Thoracic aorta (tissue), 2 donors: ENCODE data around the gene WDR36. TPM values are rescaled to one million over a fixed set of nuclear protein-coding genes. Genes with fewer than 3 reads are reported as not detected.

Experiments
- ATAC-seq: fragments of 150-250 bp; one replicate; pipeline ENCODE4 v1.8.0; 2017; ENCODE audit warnings: low read depth; ENCODE audit not compliant: insufficient number of reproducible peaks, low FRiP score
- DNase-seq: peaks from one replicate; pipeline ENCODE4 v3.0.0-alpha.2; 2020; ENCODE audit warnings: low spot score
- H3K27ac ChIP-seq, 2 donors: fragments of 200-600 bp; sonication (generic); 1 replicate in 1 of 2; 2 replicates in 1 of 2; pipeline ENCODE4 v1.5.1; 2016; ENCODE audit warnings: mild to moderate bottlenecking in 2 of 2, moderate library complexity in 2 of 2
- H3K27me3 ChIP-seq: fragments of 200-600 bp; sonication (generic); replicated peaks from 2 replicates; pipeline ENCODE4 v1.6.0; 2016; ENCODE audit warnings: mild to moderate bottlenecking; ENCODE audit not compliant: insufficient read depth
- H3K36me3 ChIP-seq: fragments of 200-600 bp; sonication (generic); one replicate; pipeline ENCODE4 v1.5.1; 2016
- H3K4me1 ChIP-seq, 2 donors: fragments of 200-600 bp; sonication (generic); 1 replicate in 1 of 2; 2 replicates in 1 of 2; pipeline versions ENCODE4 v1.5.1 to v1.6.0; 2016; ENCODE audit warnings: low read depth in 2 of 2, mild to moderate bottlenecking in 1 of 2; ENCODE audit not compliant: control insufficient read depth in 1 of 2
- H3K4me3 ChIP-seq: fragments of 200-600 bp; sonication (generic); 2 replicates; pipeline ENCODE4 v1.5.1; 2016; ENCODE audit warnings: mild to moderate bottlenecking
- H3K9me3 ChIP-seq: fragments of 200-600 bp; sonication (generic); 2 replicates; pipeline ENCODE4 v1.5.1; 2016
- CTCF ChIP-seq: fragments of 200-600 bp; sonication (generic); IDR thresholded peaks from one replicate; pipeline ENCODE4 v1.5.1; 2019; ENCODE audit warnings: antibody characterized with exemption
- total RNA-seq, 2 donors: library from RNA; depleted of rRNA; stranded (reverse); fragments of >200 nt; gene quantifications; one replicate each; pipeline versions ENCODE4 v1.1.0 to v1.2.3, GENCODE V29; 2016

WDR36 gene
- total RNA-seq, 2 donors from 2014 or later: 11.0 to 29.4 TPM

DNA sequence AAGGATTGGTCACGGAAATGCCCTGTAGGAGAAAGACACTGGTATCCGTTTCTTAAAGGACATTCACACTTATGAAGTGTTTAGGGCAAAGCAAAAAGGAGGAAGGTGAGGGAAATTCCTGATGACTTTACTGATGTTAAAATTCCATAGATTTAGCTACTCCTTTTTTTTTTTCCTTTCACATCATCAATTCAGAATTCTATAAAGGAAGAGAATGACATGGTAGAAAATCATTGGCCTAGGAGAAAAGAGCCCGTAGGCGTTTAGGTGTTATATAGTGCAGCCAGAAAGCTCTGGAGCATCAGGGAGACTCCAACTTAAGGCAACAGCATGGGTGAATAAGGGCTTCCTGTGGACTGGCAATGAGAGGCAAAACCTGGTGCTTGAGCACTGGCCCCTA is 20.7 kb upstream of the WDR36 start, which contains the start of gene TSLP:
Gene TSLP, plus strand, starts transcription at position 301 of the 400 bp plus-strand sequence. CDS start 178 bp downstream, outside the sequence.
- no peak for ATAC-seq
- TF ChIP-seq CTCF: no peak
- H3K36me3 ChIP-seq: no peaks in the 10 kb centered on the region
- peaks cover 4 to 38% of the 10 kb centered on the region in 2 donors for H3K4me1 ChIP-seq
- H3K27ac ChIP-seq: no peak within 1 kb of the TSS
- no peaks in the 10 kb centered on the region for H3K9me3 ChIP-seq
- H3K4me3 ChIP-seq: peak within 1 kb of the TSS; percentile 82
- H3K27me3 ChIP-seq: no peaks in the 10 kb centered on the region
- DNase-seq: no peak

GRCh38 chr5:111072949-111073682 is 19.0 kb upstream of the WDR36 start:
- Histone ChIP-seq H3K4me1 (peaks cover 4 to 38% of the 10 kb centered on the region in 2 donors), H3K27ac (peak overlapping the region in 1 of 2 donors; percentile 13), H3K4me3 (peak overlapping the region; percentile 82), H3K9me3 (no peaks in the 10 kb centered on the region), H3K27me3 (no peaks in the 10 kb centered on the region), H3K36me3 (no peaks in the 10 kb centered on the region)
- DNase-seq: peak; percentile 20
- no peak for TF ChIP-seq CTCF
- no peak for ATAC-seq

GRCh38 chr5:111074244-111074643 is 17.9 kb upstream of the WDR36 start:
- no peaks in the 10 kb centered on the region for H3K36me3 ChIP-seq
- H3K4me3 ChIP-seq: peak overlapping the region; percentile 82

GRCh38 chr5:111075520-111075919 is 16.6 kb upstream of the WDR36 start:
- ATAC-seq: peak; percentile 46
- Histone ChIP-seq H3K4me3 (no peak overlapping the region), H3K9me3 (no peaks in the 10 kb centered on the region), H3K27me3 (no peaks in the 10 kb centered on the region), H3K36me3 (no peaks in the 10 kb centered on the region), H3K27ac (no peak overlapping the region), H3K4me1 (peaks cover 4 to 30% of the 10 kb centered on the region in 2 donors)
- no peak for TF ChIP-seq CTCF
- DNase-seq: no peak

More at GRCh38 chr5:111074244-111074643, 17.9 kb upstream of the WDR36 start:
- ATAC-seq (no peak), DNase-seq (no peak)
- H3K27ac ChIP-seq: no peak overlapping the region
- no peaks in the 10 kb centered on the region for H3K9me3 ChIP-seq
- no peaks in the 10 kb centered on the region for H3K27me3 ChIP-seq
- H3K4me1 ChIP-seq: peaks cover 4 to 38% of the 10 kb centered on the region in 2 donors
- TF ChIP-seq CTCF: no peak

DNA sequence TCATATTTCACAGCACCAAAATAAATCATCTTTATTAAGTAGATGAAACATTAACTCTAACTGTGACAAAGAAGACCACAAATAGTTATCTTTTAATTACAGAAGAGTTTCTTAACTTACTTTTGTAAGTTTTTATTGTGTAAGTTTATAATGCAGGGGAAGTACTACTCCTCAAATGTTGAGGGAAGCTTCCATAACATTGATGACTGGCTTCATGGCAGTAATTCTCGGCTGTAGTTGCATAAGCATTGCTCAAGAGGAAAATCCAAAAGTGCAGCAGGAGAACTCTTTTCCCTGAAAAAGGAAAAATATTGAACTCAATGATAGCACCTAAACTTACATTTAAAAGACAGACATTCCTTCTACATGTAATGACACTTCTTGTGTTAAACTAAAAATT is 16.1 kb upstream of the WDR36 start:
- H3K27me3 ChIP-seq: no peaks in the 10 kb centered on the region
- H3K4me3 ChIP-seq: no peak overlapping the region
- no peak for TF ChIP-seq CTCF
- H3K4me1 ChIP-seq: peaks cover 4 to 25% of the 10 kb centered on the region in 2 donors
- no peaks in the 10 kb centered on the region for H3K36me3 ChIP-seq
- H3K9me3 ChIP-seq: no peaks in the 10 kb centered on the region
- ATAC-seq: no peak
- DNase-seq: no peak
- no peak overlapping the region for H3K27ac ChIP-seq
